CD4-positive, alpha-beta T cell treated with Interleukin-21 for 1 hour (primary cell): ENCODE measurements around the gene TMTC4.
"Not testable (repeated sequence)": the region's sequence is repeated elsewhere in the genome, so short reads cannot be mapped to it uniquely, and the experiment has no call there.

Experiments used
- DNase-seq: peaks from one replicate; pipeline ENCODE4 v3.0.0-alpha.2; 2020

The TMTC4 gene

GRCh38 chr13:100620792-100621191, 53.8 kb downstream of the TMTC4 start:
- DNase-seq: no peak

- DNase-seq: no peak
These were observed 54.7 kb downstream of the TMTC4 start for GRCh38 chr13:100619940-100620339.

- not testable (repeated sequence) for DNase-seq
These were observed 55.7 kb downstream of the TMTC4 start for GRCh38 chr13:100618897-100619296.

DNA sequence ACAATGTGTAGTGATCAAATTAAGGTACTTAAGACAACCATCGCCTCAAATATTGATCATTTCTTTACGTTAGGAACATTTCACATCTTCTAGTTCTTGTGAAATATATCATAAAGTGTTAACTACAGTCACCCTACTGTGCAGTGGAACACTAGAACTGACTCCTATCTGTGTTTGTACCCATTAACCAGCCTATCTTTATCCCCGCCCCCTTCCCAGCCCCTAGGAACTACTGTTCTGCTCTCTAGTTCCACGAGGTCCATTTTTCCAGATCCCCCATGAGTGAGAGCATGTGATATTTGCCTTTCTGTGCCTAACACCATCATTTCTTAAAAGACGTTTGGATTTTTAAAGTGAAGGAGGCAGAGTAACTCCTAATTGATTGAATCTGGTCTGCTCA, 61.6 kb downstream of the TMTC4 start:
- DNase-seq: no peak

DNA sequence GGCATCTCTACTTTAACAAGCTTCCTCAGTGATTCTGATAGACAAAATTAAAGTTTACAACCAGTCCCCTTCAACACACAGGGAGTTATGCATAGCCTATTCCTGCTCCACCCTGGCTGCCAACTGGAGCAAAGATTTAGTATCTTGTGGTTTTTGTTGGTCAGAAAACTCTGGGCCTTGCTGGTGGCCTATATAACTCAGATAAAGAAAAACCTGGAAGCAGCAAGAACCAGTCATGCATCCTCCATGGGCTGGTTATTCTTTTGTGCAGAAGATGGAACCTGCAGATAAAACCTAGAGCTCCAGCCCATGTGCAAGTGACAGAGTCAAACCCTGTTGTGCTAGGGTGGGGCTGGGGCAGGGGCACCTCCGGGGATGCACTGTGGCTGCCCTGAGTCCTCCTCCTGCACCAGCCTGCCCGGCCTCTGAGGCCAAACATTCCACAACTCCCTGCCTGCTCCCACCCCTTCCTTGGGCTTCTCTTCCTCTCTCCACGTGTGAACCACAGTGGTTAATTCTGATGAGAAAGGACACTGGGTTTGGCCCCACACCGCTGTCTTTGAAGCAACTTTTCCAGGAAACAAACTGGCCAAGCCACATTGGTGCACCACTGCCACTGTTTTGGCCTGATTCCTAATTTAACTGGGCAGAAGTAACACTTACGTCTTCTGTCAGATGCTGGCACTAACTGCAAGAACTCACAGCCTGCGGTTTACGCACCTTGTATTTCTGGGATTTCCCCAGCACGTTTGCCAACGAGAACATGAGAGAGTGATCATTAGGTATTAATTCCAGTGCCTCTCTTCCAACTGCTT, 62.7 kb downstream of the TMTC4 start:
- peak; percentile 38 for DNase-seq

DNA sequence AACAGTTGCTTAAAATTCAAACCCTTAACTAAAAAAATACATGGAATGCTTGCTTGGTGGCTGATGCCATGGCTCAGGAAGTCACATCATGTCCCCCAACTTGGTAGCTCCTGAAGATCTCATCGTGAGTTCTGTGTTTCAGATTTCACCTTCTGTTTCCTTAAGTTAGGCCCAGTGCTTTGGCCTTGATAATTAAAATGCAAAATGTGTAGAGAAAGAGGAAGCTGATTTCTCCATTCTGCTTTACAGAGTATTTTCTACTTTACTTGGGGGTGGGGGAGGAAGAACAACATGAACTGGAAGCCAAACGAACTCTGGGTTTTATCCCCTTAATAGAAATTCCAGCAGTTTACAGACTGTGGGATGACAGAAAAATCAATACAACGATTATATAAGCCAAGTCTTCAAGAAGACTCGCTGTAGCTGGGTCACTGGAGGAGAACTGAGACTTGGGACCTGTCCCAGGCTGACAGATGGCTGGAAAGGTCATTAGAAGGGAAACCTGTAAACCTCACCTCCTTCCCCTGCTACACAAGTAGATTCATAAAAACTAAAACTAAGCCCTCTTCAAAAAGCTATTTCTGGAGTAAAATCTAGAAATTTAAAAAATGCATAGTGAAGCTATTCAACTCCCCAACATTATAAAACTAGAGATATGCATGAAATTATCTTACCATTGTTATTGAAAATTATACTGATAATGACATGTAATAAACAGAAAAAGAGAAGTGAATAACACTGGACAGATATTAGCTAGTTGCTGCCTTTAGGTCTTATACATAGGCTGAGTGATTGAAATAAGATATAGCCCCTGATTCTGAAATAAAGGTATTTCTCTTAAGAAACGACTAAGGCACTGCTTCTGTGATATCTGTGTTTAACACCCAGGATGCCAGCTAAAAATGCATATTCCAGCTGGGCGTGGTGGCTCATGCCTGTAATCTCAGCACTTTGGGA, 63.9 kb downstream of the TMTC4 start:
- DNase-seq: no peak

GRCh38 chr13:100608906-100609305, 65.7 kb downstream of the TMTC4 start:
- peak; percentile 24 for DNase-seq

DNA sequence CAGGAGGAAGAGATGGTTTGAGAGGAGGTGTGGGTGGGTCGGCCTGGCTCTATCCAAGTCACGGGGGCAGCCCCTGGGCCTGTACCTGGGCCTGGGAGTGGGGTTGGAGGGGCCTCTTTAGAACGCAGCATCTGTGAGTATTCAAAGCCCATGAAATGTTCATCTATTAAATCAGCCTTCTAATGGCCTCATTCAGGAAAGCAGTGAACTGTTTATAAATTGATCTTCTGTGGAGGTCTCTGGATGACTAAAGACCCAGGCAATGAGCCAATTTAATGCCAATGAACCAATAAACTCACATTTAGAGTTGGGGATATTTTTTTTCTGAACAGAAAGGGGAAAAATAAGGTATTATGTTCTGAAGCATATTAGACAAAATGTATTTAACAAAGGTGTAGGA, 66.1 kb downstream of the TMTC4 start:
- DNase-seq: no peak

- no peak for DNase-seq
These were observed 69.5 kb downstream of the TMTC4 start for GRCh38 chr13:100604918-100605710.

DNA sequence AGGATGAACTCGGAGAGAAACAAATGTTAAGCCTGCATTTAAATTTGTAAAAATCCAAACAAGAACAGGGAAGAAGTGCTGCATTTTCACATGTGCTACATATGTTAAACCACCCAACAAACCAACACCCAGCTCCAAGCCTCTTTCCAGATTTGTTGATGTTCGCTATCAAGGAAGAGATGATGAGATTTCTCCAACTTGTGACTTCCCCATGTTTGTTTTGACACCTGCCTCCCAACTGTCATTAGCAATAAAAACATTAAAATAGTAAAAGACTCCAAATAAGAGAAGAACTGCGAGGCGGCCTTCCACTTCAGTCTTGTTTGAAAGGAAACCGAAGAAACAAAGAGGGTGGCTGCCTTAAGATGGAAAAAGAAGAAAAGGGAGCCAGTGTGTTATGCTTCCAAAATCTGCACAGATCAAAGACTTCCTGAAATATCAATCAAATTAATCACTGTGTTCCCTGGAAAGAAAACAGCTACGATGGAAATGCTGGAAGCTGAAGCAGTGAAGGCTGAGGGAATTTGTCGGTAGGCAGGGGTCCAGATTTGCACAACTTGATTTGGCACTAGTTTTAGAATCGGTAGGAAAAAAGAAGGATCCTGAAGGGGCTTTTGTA, 72.0 kb downstream of the TMTC4 start:
- no peak for DNase-seq

DNA sequence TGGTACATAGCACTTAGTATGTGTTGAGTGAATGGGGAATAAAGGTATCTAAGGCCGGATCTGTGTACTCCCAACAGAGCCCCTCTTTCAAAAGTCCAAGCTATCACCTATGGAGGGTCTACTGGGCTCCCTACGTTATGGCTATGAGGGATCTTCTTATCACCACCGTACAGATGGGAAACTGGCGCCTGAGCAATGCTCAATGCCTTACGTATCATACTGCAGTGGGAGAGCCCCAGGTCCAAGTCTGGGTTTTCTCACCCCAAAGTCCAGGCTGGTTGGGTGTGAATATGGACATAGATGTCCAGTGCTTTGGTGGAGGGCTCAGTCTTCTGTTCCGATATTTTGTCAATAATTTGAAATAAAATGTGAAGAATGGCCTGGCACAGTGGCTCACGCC, 72.9 kb downstream of the TMTC4 start:
- no peak for DNase-seq

- DNase-seq: no peak
These were observed 73.7 kb downstream of the TMTC4 start for GRCh38 chr13:100600915-100601314.

- DNase-seq: no peak
These were observed 74.1 kb downstream of the TMTC4 start for GRCh38 chr13:100600461-100600860.

DNA sequence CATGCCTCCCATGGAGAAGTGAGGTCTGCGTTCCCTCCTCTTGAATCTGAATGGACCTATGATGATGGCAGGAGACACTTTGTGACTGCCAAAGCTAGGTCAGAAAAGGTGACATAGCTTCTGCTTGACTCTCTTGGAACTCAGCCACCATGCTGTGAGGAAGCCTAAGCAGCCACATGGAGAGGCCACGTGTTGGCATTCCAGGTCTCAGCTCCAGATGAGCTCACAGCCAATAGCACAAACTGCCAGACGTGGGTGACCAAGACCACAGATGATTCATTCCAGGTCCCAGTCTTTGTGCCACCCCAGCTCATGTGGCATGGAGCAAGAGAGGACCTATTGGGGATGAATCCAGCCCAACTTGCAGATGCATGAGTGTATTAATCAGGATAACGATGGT, 77.3 kb downstream of the TMTC4 start:
- no peak for DNase-seq

DNA sequence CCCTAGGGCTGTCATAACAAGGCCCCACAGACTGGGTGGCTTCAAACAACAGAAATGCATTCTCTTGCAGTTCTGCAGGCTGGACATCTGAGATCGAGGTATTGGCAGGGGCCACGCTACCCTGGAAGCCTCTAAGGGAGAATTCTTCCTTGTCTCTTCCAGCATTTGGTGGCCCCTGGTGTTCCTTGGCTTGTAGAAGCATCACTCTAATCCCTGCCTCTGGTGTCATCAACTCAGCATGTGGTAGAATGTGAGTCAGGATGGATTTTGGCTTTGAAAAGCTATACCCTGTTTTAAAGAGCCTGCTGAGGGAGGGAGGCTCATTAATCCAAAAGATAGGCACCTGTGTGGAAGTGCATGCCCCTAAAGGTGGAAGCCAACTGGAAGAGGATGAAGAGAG, 78.1 kb downstream of the TMTC4 start:
- no peak for DNase-seq

DNA sequence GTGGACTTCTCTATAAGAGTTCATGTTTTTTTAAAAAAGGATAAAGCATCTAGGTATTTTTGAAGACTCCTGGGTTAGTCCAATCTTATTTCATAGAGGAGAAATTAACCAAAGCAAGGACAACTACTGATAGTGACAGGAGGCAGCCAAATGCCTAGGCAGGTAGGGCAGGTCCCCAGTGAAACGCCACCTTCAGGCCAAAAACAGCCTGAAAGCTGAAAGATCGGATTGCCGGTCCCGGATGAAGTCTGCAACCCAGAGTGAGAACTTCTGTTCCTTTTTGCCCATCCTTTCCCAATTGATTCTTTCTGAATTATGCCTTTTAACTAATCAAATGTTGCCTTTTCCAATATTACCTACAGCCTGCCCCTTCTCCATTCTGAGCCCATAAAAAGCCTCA, 79.9 kb downstream of the TMTC4 start:
- DNase-seq: peak; percentile 5

GRCh38 chr13:100594255-100594654, 80.3 kb downstream of the TMTC4 start:
- no peak for DNase-seq

- DNase-seq: no peak
These were observed 85.3 kb downstream of the TMTC4 start for GRCh38 chr13:100589178-100589725.

DNA sequence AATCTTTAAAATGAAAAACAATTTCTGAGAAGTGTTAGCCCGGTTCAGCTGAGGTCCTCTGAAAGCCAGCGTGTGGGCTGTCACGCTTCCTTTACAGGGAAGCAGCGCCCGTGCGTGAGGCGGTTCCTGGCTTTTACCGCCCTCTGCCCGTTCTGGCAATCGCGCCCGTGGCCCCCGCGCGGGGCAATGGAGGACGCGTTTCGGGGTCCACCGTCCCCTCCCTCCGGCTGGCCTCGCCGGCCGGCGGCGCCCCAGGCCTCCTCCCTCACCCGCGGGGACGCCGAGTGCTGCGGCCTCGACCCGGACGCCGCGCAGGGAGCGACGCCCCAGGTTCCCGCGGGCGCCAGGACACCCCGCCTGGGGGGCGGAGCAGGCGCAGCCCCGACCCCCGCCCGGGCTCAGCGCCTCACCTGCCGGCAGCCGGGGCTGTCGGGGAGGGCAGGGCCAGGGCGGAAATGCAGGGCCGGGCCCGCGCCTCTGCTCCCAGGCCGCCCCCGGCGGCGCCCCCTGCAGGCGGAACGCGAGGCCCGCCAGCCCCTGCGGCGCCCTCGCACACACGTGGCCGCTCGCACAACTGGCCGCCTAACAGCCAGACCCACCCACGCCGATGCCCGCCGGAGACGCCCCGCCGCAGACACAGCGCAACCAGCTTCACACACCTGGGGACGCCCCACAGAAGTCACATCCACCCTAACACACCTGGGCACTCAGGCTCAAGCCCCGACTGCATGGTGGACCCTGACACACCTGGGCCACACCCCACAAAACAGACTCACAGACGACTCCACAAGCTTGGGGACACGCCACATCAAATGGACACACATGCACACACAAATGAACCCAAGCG, 86.0 kb downstream of the TMTC4 start, which contains the start of gene GGACT:
Gene GGACT (minus strand): TSS at position 459 of the 847 bp plus-strand sequence. CDS start 56,198 bp downstream, outside the sequence.
- peak; percentile 86 for DNase-seq

DNA sequence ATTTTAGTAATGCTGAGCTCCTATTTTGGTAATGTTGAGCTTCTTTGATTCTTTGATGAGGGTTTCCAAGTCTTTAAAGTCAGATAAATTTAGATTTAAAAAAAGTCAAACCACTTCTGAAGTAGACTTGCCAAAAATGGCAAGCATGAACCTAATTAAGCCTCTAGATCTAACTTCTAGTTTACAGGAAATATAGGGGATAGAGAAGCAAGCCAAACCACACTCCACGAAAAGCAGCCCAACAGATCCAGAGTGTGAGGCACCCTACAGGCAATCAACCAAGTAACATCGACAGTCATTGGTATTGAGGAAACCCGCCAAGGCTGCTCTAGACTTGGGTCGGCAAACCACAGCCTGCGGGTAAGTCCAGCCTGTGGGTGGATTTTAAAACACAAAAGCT, 89.7 kb downstream of the TMTC4 start:
- peak; percentile 46 for DNase-seq

- no peak for DNase-seq
These were observed 93.1 kb downstream of the TMTC4 start for GRCh38 chr13:100581504-100581903.
